NT2/D1 (cell line): ENCODE data around the gene AHNAK.

Source experiments
- SUZ12 ChIP-seq: IDR thresholded peaks from 2 replicates; pipeline ENCODE4 v1.6.1; 2011; ENCODE audit not compliant: insufficient read length, insufficient read depth; ENCODE audit errors: extremely low read depth
- ZNF274 ChIP-seq: IDR thresholded peaks from 2 replicates; pipeline ENCODE4 v1.6.1; 2011; ENCODE audit warnings: mild to moderate bottlenecking, low read depth, low read length

DNA sequence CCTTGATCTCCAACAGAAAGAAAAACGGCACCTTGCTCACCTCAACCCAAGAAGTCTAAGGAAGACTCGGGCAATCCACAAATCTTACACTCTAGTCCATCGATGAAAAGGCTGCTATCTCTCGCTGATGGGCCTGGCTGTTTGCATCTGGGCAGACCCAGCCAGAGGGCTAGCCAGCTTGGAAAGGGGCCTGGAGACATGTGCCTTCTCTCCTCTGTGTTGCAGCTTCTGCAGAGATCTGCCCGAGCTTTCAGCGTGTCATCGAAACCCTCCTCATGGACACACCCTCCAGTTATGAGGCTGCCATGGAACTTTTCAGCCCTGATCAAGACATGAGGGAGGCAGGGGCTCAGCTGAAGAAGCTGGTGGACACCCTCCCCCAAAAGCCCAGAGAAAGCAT is 124.6 kb downstream of the AHNAK start:
- TF ChIP-seq SUZ12, result no peak
- no peak for TF ChIP-seq ZNF274
